HG03558 (cell line): Measurements from ENCODE around the gene PLXDC1.
"Not testable (repeated sequence)": the region's sequence is repeated elsewhere in the genome, so short reads cannot be mapped to it uniquely, and the experiment has no call there.

ENCODE experiments used
- ATAC-seq: cut with Tn5 transposase; IDR thresholded peaks from one replicate; pipeline ENCODE4 v1.9.1; 2021; ENCODE audit warnings: moderate number of reproducible peaks; ENCODE audit not compliant: unreplicated experiment; ENCODE audit errors: extremely low read depth

PLXDC1 gene

GRCh38 chr17:39183045-39183444, 31.6 kb upstream of the PLXDC1 start:
- no peak for ATAC-seq

DNA sequence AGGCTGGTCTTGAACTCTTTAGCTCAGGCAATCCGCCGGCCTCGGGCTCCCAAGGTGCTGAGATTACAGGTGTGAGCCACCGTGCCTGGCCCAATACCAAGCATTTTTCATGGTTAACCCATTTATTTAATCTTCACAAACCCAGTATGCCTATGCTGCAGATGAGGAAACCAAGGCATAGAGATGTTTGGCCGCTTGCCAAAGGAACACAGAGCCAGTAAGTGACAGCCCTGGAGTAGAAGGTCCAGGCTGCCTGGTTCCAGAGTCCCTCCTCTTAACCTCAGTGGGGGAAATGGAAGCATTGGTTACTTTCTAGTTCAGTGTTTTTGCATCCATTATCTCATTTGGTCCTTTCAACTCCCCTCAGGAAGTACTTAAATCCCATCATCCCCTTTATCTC, 29.9 kb upstream of the PLXDC1 start:
- no peak for ATAC-seq

- ATAC-seq: no peak
Observed at GRCh38 chr17:39178536-39178935, 27.1 kb upstream of the PLXDC1 start.

GRCh38 chr17:39177256-39177655, 25.8 kb upstream of the PLXDC1 start:
- no peak for ATAC-seq

DNA sequence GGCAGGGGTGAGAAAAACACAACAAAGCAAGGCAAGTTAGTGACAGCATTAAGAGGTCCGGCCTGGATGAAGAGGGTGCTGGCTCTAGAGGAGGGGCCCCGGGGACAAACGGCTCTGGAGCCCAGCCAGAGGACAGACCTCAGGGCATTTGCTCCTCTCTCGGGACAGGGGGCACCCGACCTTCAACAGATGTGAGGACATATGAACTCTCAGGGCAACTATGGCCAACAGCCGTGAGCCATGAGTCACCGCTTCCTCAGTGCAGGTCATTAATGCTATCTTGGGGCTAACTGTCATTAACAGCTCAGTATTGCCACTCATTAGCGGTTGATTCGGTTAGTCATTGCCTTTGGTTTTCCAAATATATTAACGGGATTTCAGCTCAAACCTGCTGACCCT, 24.3 kb upstream of the PLXDC1 start:
- ATAC-seq: no peak

DNA sequence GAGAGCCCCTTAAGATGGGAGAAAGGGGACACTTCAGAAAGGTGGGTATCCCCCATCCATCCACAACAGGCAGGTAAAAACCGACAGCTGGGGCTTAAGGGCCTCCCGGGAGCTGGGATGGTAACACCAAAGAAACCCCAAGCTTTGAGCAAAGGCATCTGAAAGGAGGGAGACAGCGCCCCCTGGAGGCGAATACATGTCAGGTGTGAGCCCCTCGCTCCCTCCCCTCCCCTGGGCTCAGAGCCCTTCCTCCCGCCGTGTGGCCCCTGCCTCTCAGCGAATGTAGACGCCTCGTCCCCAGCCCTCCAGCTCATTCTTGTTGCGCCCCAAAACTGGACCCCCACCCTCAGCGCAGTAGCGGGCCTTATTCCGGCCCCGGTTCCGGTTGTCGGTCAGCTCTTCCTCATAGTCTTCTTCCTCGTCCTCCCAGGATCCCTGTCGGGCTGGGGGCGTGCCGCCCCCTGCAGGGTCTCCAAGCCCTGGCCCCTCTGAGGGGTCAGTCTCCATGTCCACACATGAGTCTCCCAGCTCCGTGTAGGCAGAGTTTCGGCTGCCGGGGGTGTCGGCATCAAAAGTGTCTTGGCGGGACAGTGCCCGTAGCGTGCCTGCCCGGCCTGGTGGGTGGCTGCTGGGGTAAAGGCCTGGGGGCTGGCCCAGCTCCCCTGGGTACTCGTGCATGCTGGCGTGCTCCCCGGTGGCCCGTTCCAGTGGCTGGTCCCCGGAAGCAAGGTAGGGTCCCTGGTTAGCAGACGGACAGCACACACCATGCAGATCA, 23.7 kb upstream of the PLXDC1 start:
- ATAC-seq: no peak

DNA sequence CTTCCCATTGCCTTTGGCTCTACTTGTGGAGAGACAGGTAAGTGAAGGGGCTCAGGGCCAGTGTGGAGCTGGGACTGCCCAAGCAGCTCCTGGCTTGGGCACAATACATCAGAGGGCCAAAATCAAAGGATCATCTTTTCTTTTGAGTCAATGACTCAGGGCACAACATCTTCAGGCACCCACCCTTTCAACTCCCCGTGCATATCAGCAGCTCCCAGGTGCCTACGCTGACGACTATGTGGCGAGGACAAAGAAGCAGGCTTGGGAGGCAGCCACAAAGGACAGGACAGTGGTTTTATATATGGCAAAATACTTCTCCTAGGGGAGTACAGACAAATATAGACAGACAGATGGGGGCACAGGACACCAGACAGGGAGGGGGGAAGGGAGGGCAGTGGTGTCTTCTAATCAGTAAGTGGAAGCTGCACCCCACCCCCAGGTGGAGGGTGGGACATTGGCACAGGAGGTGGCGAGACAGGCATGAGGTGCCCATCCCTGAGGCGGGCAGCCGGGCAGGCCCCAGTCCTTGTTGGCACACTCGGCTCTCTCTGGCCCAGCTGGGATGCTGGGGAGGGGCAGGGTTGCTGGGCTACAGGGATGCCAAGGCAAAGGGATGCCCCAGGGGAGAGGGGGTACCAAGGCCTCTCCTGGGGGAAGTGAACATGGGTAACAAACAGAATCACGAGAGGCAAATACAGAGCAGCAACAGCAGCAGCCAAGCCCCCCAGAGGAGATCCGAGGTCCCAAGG, 22.3 kb upstream of the PLXDC1 start:
- no peak for ATAC-seq

DNA sequence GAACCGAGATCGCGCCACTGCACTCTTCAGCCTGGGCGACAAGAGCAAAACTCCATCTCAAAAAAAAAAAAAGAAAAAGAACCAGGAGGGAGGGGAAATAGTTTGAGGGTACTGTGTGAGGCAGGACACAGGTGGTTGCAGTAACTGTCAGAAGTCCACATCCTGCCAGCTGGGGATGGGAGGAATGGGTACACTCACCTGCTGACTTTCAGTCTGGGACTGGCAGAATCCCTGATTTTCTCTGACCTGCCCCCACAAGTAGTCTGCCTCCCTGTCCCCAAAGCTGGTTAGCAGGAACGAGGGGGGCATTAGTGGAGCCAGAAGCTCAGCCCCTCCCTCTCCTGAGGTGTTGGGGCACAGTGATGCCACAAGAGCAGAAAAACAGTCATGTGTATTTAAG, 21.6 kb upstream of the PLXDC1 start:
- no peak for ATAC-seq

DNA sequence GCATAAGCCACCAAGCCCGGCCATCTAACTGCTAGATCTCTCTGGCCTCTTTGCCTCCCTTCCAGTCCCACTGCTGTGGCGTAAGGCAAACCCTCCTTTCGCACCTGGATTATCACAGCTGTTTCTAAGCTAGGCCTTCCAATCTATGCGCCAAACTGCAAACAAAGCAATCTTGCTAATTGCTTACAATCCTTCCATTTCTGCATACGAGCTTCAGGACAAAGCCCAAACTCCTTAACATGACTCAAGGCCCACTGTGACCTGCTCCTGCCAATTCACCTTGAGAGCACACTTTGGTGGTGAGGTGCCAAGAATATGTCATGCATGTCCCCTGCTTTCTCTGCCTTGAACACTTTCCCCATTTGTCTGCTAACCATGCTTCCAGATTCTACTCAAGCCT, 20.5 kb upstream of the PLXDC1 start:
- no peak for ATAC-seq

DNA sequence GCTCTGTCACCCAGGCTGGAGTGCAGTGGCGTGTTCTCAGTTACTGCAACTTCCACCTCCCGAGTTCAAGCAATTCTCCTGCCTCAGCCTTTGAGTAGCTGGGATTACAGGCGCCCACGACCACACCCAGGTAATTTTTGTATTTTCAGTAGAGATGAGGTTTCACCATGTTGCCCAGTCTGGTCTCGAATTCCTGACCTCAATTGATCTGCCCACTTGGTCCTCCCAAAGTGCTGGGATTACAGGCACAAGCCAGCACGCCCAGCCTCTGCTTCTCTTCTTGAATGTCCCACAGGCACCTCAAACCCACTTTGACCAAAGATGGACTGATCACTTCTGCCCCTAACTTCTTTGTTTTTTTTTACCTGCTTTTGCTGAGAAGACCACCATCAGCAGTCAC, 19.1 kb upstream of the PLXDC1 start:
- ATAC-seq: no peak

DNA sequence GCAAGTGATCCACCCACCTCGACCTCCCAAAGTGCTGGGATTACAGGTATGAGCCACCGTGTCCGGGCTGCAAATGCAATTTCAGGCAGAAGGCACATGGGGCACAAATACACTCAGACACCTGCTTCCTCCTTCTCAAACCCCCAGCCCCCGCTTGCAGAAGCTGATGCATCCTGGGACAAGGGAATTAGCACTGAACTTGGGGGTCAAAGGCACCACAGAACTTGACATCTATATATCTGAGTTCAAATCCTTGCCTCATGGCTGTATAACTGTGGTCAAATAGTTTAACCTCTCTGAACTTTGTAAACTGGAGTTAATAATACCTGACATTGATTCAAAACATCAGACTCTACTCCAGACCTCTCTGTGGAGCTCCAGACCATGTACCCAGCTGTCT, 18.7 kb upstream of the PLXDC1 start:
- no peak for ATAC-seq

- ATAC-seq: no peak
Observed at GRCh38 chr17:39169518-39169917, 18.1 kb upstream of the PLXDC1 start.

DNA sequence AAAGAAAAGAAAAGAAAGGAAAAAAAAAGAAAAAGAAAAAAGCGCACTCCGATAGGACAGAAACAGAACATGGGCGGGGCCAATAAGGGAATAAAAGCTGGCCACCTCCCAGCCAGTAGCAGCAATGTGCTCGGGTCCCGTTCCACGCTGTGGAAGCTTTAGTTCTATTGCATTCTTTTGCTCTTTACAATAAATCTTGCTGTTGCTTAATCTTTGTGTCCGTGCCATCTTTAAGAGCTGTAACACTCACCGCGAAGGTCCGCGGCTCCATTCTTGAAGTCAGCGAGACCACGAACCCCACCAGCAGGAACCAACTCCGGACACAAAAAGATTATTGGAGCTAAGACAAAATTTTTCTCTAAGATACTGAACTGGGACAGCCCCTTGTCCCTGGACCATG, 17.7 kb upstream of the PLXDC1 start:
- ATAC-seq: no peak

DNA sequence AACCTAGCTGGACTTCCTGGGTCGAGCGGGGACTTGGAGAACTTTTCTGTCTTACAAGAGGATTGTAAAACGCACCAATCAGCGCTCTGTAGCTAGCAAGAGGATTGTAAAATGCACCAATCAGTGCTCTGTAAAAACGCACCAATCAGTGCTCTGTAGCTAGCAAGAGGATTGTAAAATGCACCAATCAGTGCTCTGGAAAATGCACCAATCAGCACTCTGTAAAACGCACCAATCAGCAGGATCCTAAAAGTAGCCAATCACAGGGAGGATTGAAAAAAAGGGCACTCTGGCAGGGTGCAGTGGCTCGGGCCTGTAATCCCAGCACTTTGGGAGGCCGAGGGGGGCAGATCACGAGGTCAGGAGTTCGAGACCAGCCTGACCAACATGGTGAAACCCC, 17.1 kb upstream of the PLXDC1 start:
- ATAC-seq: not testable (repeated sequence)

DNA sequence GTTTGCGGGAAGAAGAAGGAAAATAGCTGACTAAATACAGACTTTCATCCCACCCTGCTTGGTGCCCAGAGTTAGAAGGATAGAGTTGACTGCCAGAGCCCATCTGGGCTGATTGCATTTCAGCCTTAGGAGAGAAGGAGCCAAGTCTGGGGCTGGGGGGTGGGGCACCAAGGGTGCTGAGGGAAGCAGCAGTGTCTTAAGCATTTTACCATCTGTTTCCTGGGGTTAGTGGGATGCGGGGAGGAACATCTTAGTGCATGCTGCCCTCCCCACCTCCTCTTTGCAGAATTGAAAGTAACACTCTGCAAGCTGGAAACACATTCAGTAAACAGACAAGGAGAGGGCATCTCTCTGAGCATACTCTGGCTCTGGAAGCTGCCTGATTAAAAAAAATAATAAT, 16.0 kb upstream of the PLXDC1 start:
- no peak for ATAC-seq

DNA sequence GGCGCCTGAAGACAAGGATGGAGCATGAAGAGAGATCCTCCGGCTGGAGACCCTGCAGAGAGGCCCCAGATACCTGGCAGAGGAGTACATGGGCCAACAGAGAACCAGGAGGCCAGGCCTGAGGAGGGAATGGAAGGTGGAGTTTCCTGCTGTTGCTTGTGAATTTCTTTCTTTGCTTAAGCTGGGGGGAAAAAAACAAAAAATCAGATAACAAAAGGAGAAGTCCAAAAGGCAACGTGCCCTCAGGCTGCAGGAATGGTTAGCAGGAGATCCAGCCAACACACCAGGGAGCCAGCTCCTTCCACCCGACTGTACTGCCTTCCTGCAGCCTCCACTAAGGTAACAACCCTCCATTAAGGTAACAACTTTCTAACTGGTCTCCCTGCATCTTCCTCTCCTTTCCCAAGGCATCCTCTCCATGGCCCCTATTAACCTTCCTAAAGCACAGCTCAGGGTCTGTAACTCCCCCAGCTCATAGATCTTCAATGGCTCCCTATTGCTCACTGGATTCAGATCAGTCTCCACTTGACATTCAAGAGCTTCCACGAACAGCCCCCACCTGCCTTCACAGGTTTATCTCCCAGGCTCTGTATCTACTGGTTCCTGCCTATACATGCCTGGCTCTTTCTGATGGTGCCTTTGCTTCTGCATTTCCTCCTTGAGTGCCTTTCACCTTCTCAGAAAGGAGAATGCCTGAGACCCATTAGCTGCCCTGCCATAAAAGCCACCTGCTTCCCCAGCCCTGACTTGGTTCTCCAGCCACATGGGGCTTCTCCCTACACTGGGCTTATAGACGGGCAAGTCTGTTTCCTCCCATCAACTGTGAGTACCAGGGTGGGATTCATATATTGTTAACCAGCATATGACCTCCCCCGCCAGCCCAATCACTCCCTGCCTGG, 15.2 kb upstream of the PLXDC1 start:
- ATAC-seq: no peak

DNA sequence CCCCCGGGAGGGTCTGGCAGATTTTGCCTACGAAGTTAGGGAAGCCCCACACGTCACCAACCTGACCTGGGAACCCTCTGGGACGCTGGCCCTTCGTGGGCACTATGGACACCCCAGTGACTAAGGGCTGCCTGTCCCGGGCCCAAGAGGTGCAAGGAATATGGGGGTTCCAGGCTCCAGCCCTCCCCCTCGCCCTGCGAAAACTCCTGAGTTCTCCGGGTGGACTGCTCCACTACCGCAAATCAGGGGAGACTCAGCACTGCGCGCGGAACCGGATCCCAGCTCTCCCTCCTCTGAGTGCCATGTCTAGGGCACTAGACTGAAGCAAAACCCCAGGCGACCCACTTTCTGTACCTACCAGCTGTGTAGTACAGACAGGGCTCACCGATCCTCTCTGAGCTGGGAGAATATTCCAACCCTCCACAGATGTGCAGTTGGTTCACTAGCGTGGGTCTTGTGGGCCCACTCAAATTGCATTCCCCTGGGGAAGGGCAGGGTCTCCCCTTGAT, 14.5 kb upstream of the PLXDC1 start, which contains the start of gene ARL5C:
TSS of gene ARL5C (minus strand) at position 321 of the 509 bp plus-strand sequence. CDS start 401 bp downstream, outside the sequence.
- ATAC-seq: no peak

- no peak for ATAC-seq
Observed at GRCh38 chr17:39165178-39165840, 13.9 kb upstream of the PLXDC1 start.

DNA sequence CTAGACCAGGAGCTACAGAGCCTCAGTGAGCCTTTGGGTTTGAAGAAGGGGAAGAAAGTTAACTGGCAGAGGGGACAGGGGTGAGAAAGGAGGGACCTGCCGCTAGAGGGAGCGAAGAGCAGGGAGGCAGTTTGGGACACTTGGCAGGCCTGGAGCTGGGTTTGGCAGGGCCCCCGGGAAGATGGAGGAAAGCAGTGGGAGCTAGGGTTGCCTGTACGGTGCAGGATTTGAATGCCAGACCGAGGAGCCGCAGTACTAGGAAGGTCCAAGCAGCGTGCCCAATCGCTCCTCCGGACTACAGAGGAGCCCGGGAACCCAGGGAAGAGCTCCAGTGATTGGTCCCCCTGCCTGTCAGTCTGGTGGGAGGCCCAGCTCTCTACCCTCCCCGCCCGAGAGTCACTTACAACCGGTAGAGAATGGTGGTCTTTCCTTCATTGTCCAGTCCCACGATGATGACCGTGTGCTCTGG, 13.3 kb upstream of the PLXDC1 start:
- no peak for ATAC-seq

- no peak for ATAC-seq
Observed at GRCh38 chr17:39161962-39162361, 10.5 kb upstream of the PLXDC1 start.
